T-cell (primary cell): ENCODE data around the gene PLCL1. TPM values are rescaled to one million over a fixed set of nuclear protein-coding genes. Genes with fewer than 3 reads are reported as not detected.

Source experiments
- ATAC-seq, 4 experiments: fragments of 200-7000 bp in 3 of 4; fragments of 150-1000 bp in 1 of 4; cut with Tn5 transposase; replicated peaks in 1 of 4; 1 replicate in 3 of 4; 2 replicates in 1 of 4; pipeline ENCODE4 v1.10.0; 2021; ENCODE audit warnings: moderate library complexity in 3 of 4, mild to moderate bottlenecking in 2 of 4, moderate number of reproducible peaks in 1 of 4
- CTCF ChIA-PET, 2 donors: fragments of 300-600 bp; sonication (Branson Sonifier 250); formaldehyde crosslinking; loops; one replicate each; lab custom pipeline; 2022; ENCODE audit warnings: antibody characterized with exemption in 2 of 2; lab: Charles Lee
- POLR2A ChIA-PET, 2 donors: fragments of 300-600 bp; sonication (Branson Sonifier 250); formaldehyde crosslinking; loops; one replicate each; lab custom pipeline; 2022; ENCODE audit warnings: antibody characterized with exemption in 2 of 2; lab: Charles Lee
- DNase-seq, 35 experiments: peaks; one replicate each; pipeline versions ENCODE4 v3.0.0 to v3.0.0-alpha.2; 2013 to 2023
- H3K27ac ChIP-seq: one replicate; pipeline ENCODE4 v1.5.1; 2013; ENCODE audit warnings: low read length
- H3K27me3 ChIP-seq, 2 experiments: replicated peaks in 1 of 2; 1 replicate in 1 of 2; 2 replicates in 1 of 2; pipeline versions ENCODE4 v1.6.1 to v1.7.0; 2013; ENCODE audit warnings: low read length in 1 of 2, mixed read lengths in 1 of 2; ENCODE audit not compliant: control insufficient read depth in 2 of 2, insufficient read depth in 2 of 2; ENCODE audit errors: extremely low read depth in 1 of 2
- H3K36me3 ChIP-seq, 2 donors: 1 replicate in 1 of 2; 2 replicates in 1 of 2; pipeline versions ENCODE4 v1.6.1 to v1.7.0; 2013; ENCODE audit warnings: low read length in 1 of 2; ENCODE audit not compliant: control insufficient read depth in 2 of 2, insufficient read depth in 1 of 2; ENCODE audit errors: extremely low read depth in 1 of 2
- H3K4me1 ChIP-seq, 2 experiments: 1 replicate in 1 of 2; 2 replicates in 1 of 2; pipeline versions ENCODE4 v1.6.1 to v1.7.0; 2013; ENCODE audit warnings: low read length in 2 of 2, mixed read lengths in 1 of 2; ENCODE audit not compliant: insufficient read depth in 2 of 2, control insufficient read depth in 1 of 2; ENCODE audit errors: extremely low read depth in 1 of 2
- H3K4me3 ChIP-seq, 2 donors: 1 replicate in 1 of 2; 2 replicates in 1 of 2; pipeline versions ENCODE4 v1.5.1 to v1.7.0; 2013; ENCODE audit warnings: mild to moderate bottlenecking in 2 of 2, low read length in 1 of 2, moderate library complexity in 1 of 2; ENCODE audit not compliant: control insufficient read depth in 1 of 2; ENCODE audit errors: extremely low read depth in 1 of 2
- H3K9me3 ChIP-seq: 2 replicates; pipeline ENCODE4 v1.7.0; 2013
- H3K27ac Mint-ChIP-seq, 2 donors: one replicate each; pipeline ENCODE4 v1.8.0; 2020 to 2021; ENCODE audit warnings: mild to moderate bottlenecking in 2 of 2, mixed read lengths in 2 of 2
- H3K27me3 Mint-ChIP-seq, 2 donors: one replicate each; pipeline ENCODE4 v1.8.0; 2021 to 2022; ENCODE audit warnings: mixed read lengths in 2 of 2
- H3K36me3 Mint-ChIP-seq: one replicate; pipeline ENCODE4 v1.8.0; 2021; ENCODE audit warnings: mixed read lengths
- H3K4me1 Mint-ChIP-seq, 3 donors: one replicate each; pipeline ENCODE4 v1.8.0; 2020 to 2022; ENCODE audit warnings: mixed read lengths in 3 of 3, mild to moderate bottlenecking in 1 of 3
- H3K4me3 Mint-ChIP-seq, 3 donors: one replicate each; pipeline ENCODE4 v1.8.0; 2020 to 2022; ENCODE audit warnings: mild to moderate bottlenecking in 3 of 3, mixed read lengths in 3 of 3, moderate library complexity in 3 of 3
- H3K9me3 Mint-ChIP-seq, 3 donors: one replicate each; pipeline ENCODE4 v1.8.0; 2020 to 2022; ENCODE audit warnings: mixed read lengths in 3 of 3
- WGBS: methylation state at CpG from one replicate; pipeline ENCODE4 v1.1.5; 2013; ENCODE audit warnings: missing lambda C conversion rate; ENCODE audit not compliant: insufficient coverage; 5-methylcytosine and 5-hydroxymethylcytosine counted together
- total RNA-seq, 35 experiments: library from RNA in 6 of 35; stranded (reverse) in 6 of 35; fragments of 120-200 nt in 1 of 35; gene quantifications; one replicate each; pipeline versions ENCODE4 v1.2.1 to v1.2.4 and lab custom pipeline; 2013 to 2026

PLCL1 gene
- total RNA-seq, 5 donors from 2014 or later (not counting 1 experiment from before 2014, with no cell fraction given): 15.3 to 24.7 (median 20.3) TPM

GRCh38 chr2:197894751-197895274, 90.4 kb downstream of the PLCL1 start:
- no peak for ATAC-seq
- Histone ChIP-seq H3K36me3 (no peaks in the 10 kb centered on the region), H3K27me3 (no peaks in the 10 kb centered on the region), H3K4me1 (peaks cover 18 to 40% of the 10 kb centered on the region in 2 experiments), H3K9me3 (no peaks in the 10 kb centered on the region), H3K27ac (no peak overlapping the region), H3K4me3 (no peak overlapping the region)
- H3K4me1 Mint-ChIP-seq: peaks cover 55 to 73% (median 59%) of the 10 kb centered on the region in 3 donors
- ChIA-PET POLR2A (interaction anchor here in 1 of 2 donors (0.5 kb wide), 1 partner anchor 1400 kb away, joined by 4 read pairs; no protein-coding TSS in a partner anchor), CTCF (interaction anchor here in 1 of 2 donors (0.8 to 1.6 kb wide), 2 partner anchors 56 to 81 kb away, joined by 3 read pairs; no protein-coding TSS in a partner anchor)
- H3K36me3 Mint-ChIP-seq: peaks cover 16% of the 10 kb centered on the region
- peak overlapping the region; percentile 36 to 97 for H3K27ac Mint-ChIP-seq
- DNase-seq: no peak
- peak overlapping the region in 2 of 3 donors; percentile 56 to 77 for H3K4me3 Mint-ChIP-seq
- H3K27me3 Mint-ChIP-seq: no peaks in the 10 kb centered on the region
- H3K9me3 Mint-ChIP-seq: no peaks in the 10 kb centered on the region
- 100% methylated on average over 1 of the region's 2 CpGs for WGBS

GRCh38 chr2:197897960-197898678, 93.7 kb downstream of the PLCL1 start:
- ATAC-seq (no peak), DNase-seq (no peak)
- Mint-ChIP-seq H3K4me3 (no peak overlapping the region), H3K9me3 (no peaks in the 10 kb centered on the region), H3K36me3 (peaks cover 19% of the 10 kb centered on the region), H3K27me3 (no peaks in the 10 kb centered on the region), H3K4me1 (peaks cover 50 to 68% (median 51%) of the 10 kb centered on the region in 3 donors), H3K27ac (no peak overlapping the region)
- no peaks in the 10 kb centered on the region for H3K27me3 ChIP-seq
- H3K4me1 ChIP-seq: peaks cover 5 to 16% of the 10 kb centered on the region in 2 experiments
- ChIA-PET POLR2A (interaction anchor here in 1 of 2 donors (0.6 kb wide), 1 partner anchor 42 kb away, joined by 3 read pairs; no protein-coding TSS in a partner anchor), CTCF (no interaction called here)
- no peak overlapping the region for H3K27ac ChIP-seq
- no peaks in the 10 kb centered on the region for H3K9me3 ChIP-seq
- WGBS: 93% methylated on average over 3 of the region's 4 CpGs
- no peak overlapping the region for H3K4me3 ChIP-seq
- no peaks in the 10 kb centered on the region for H3K36me3 ChIP-seq

DNA sequence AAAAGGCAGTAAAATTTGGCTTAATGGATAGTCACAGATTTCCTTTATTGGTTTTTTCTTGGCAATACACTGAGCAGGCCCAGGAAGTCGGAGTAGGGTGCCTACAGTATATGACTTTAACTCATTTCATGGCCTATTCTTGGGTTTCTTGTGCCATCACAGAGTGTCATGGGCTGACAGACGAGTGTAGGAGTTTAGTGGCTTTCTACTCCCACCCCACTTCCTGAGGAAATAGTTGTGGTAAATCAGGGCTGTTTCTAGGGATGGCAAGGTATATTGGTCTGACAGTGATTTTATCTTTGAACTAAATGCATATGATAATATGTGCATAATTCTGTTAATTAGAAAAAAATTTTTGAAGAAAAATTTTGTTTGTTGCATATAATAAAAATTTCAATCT, 100.1 kb downstream of the PLCL1 start:
- Histone ChIP-seq H3K27ac (no peak overlapping the region), H3K9me3 (no peaks in the 10 kb centered on the region), H3K27me3 (no peaks in the 10 kb centered on the region), H3K4me3 (no peak overlapping the region), H3K4me1 (peaks cover 8 to 12% of the 10 kb centered on the region in 2 experiments), H3K36me3 (no peaks in the 10 kb centered on the region)
- ATAC-seq (peak; percentile 40 to 86 (median 82)), DNase-seq (peak in 11 of 35 experiments; percentile 1 to 35 (median 7))
- Mint-ChIP-seq H3K4me1 (peaks cover 59 to 72% (median 60%) of the 10 kb centered on the region in 3 donors), H3K9me3 (no peaks in the 10 kb centered on the region), H3K27me3 (no peaks in the 10 kb centered on the region), H3K27ac (peak overlapping the region; percentile 50 to 73), H3K4me3 (peak overlapping the region in 1 of 3 donors; percentile 25), H3K36me3 (peaks cover 18% of the 10 kb centered on the region)
- ChIA-PET CTCF (no interaction called here), POLR2A (no interaction called here)
- no CpG with 5 or more reads among the region's 2 CpGs for WGBS

- DNase-seq: no peak
- no peak overlapping the region for H3K4me3 Mint-ChIP-seq
- no peak for ATAC-seq
- CTCF ChIA-PET: no interaction called here
- POLR2A ChIA-PET: no interaction called here
- no peak overlapping the region for H3K27ac Mint-ChIP-seq
- WGBS: no CpG with 5 or more reads among the region's 3 CpGs
- no peaks in the 10 kb centered on the region for H3K9me3 Mint-ChIP-seq
- H3K36me3 Mint-ChIP-seq: peaks cover 19% of the 10 kb centered on the region
- no peak overlapping the region for H3K27ac ChIP-seq
- H3K27me3 ChIP-seq: no peaks in the 10 kb centered on the region
- no peak overlapping the region for H3K4me3 ChIP-seq
- peaks cover 9% of the 10 kb centered on the region in 2 experiments for H3K4me1 ChIP-seq
- H3K36me3 ChIP-seq: no peaks in the 10 kb centered on the region
- no peaks in the 10 kb centered on the region for H3K27me3 Mint-ChIP-seq
- H3K4me1 Mint-ChIP-seq: peaks cover 47 to 62% (median 50%) of the 10 kb centered on the region in 3 donors
- H3K9me3 ChIP-seq: no peaks in the 10 kb centered on the region
Measured at GRCh38 chr2:197908156-197908555, 103.8 kb downstream of the PLCL1 start.

GRCh38 chr2:197908990-197909776, 104.8 kb downstream of the PLCL1 start:
- 93% methylated on average over 6 of the region's 8 CpGs for WGBS
- no peak for ATAC-seq
- H3K36me3 ChIP-seq: no peaks in the 10 kb centered on the region
- H3K27ac Mint-ChIP-seq: no peak overlapping the region
- H3K36me3 Mint-ChIP-seq: peaks cover 22% of the 10 kb centered on the region
- no peak overlapping the region for H3K4me3 Mint-ChIP-seq
- no peaks in the 10 kb centered on the region for H3K27me3 ChIP-seq
- CTCF ChIA-PET: no interaction called here
- H3K4me1 Mint-ChIP-seq: peaks cover 43 to 58% (median 47%) of the 10 kb centered on the region in 3 donors
- no peaks in the 10 kb centered on the region for H3K27me3 Mint-ChIP-seq
- H3K9me3 ChIP-seq: no peaks in the 10 kb centered on the region
- peaks cover 5 to 7% of the 10 kb centered on the region in 2 experiments for H3K4me1 ChIP-seq
- no peak overlapping the region for H3K4me3 ChIP-seq
- DNase-seq: no peak
- no peak overlapping the region for H3K27ac ChIP-seq
- H3K9me3 Mint-ChIP-seq: no peaks in the 10 kb centered on the region
- POLR2A ChIA-PET: interaction anchor here in 1 of 2 donors (0.6 kb wide), 1 partner anchor 62 kb away, joined by 3 read pairs; no protein-coding TSS in a partner anchor

DNA sequence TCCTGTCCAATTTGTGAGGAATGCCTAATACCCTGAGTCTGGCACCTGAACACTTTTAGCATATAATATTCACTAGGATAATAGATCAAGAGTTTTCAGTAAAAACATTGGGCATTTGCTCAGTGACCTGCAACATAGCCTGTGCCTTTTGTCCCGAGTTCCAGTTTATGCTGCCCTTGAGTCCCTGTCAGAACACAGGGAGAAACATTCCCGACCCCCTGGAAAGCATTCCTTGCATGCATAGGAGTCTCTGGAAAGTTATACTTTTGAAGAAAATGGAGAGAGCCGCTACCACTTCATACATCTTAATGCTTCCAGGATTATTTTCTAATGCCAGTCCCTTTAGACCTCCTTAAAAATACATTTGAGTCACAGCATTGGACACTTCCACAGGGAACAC, 107.3 kb downstream of the PLCL1 start:
- CTCF ChIA-PET: no interaction called here

More for the DNA sequence above, 107.3 kb downstream of the PLCL1 start:
- POLR2A ChIA-PET: interaction anchor here in 1 of 2 donors (0.6 kb wide), 1 partner anchor 131 kb away, joined by 3 read pairs; no protein-coding TSS in a partner anchor
- Histone ChIP-seq H3K27me3 (no peaks in the 10 kb centered on the region), H3K4me3 (no peak overlapping the region), H3K9me3 (no peaks in the 10 kb centered on the region), H3K4me1 (peaks cover 2 to 3% of the 10 kb centered on the region in 2 experiments), H3K27ac (no peak overlapping the region), H3K36me3 (no peaks in the 10 kb centered on the region)
- Mint-ChIP-seq H3K4me3 (no peak overlapping the region), H3K9me3 (no peaks in the 10 kb centered on the region), H3K36me3 (peaks cover 17% of the 10 kb centered on the region), H3K27me3 (no peaks in the 10 kb centered on the region), H3K4me1 (peaks cover 45 to 60% (median 46%) of the 10 kb centered on the region in 3 donors), H3K27ac (no peak overlapping the region)
- 60% methylated on average over 1 of the region's 3 CpGs for WGBS
- ATAC-seq (no peak), DNase-seq (no peak)
